PC-3 (cell line): ENCODE measurements around the gene SAMHD1. TPM values are rescaled to one million over a fixed set of nuclear protein-coding genes. Genes with fewer than 3 reads are reported as not detected.

Source experiments
- ATAC-seq: fragments of 200-7000 bp; cut with Tn5 transposase; 2 replicates; pipeline ENCODE4 v1.9.1; 2020; ENCODE audit warnings: mild to moderate bottlenecking, moderate library complexity
- BruUV-seq: library from RNA; stranded (reverse); fragments of 400-500 nt; replicated peaks from 2 replicates; lab custom pipeline; 2021; lab: Mats Ljungman, UMichigan
- CTCF ChIA-PET: fragments of 300-600 bp; sonication (Branson Sonifier 250); formaldehyde crosslinking; loops from one replicate; lab custom pipeline; 2022; ENCODE audit warnings: antibody characterized with exemption; lab: Charles Lee
- POLR2A ChIA-PET: fragments of 300-600 bp; sonication (Branson Sonifier 250); formaldehyde crosslinking; loops from one replicate; lab custom pipeline; 2022; ENCODE audit warnings: antibody characterized with exemption; ENCODE audit not compliant: unreplicated experiment; lab: Charles Lee
- DNase-seq: peaks from one replicate; pipeline ENCODE4 v3.0.0-alpha.2; 2015
- H2AFZ ChIP-seq: fragments of 300-600 bp; sonication (generic); 2 replicates; pipeline ENCODE4 v1.6.0; 2016; ENCODE audit warnings: antibody characterized with exemption, low read length
- H3F3A ChIP-seq: fragments of 300-600 bp; sonication (generic); one replicate; pipeline ENCODE4 v1.6.0; 2017; ENCODE audit warnings: antibody characterized with exemption, low read length, control low read depth, mild to moderate bottlenecking; ENCODE audit not compliant: unreplicated experiment
- H3K27ac ChIP-seq: fragments of 300-600 bp; sonication (generic); 2 replicates; pipeline ENCODE4 v1.5.1; 2016; ENCODE audit warnings: mild to moderate bottlenecking, low read length
- H3K27me3 ChIP-seq: fragments of 300-600 bp; sonication (generic); 2 replicates; pipeline ENCODE4 v1.6.1; 2016; ENCODE audit warnings: low read length, mixed read lengths
- H3K36me3 ChIP-seq: fragments of 300-600 bp; sonication (generic); 2 replicates; pipeline ENCODE4 v1.6.1; 2016; ENCODE audit warnings: low read depth, mixed run types, low read length, mixed read lengths
- H3K4me1 ChIP-seq: fragments of 300-600 bp; sonication (generic); 2 replicates; pipeline ENCODE4 v1.5.1; 2016; ENCODE audit warnings: low read length; ENCODE audit not compliant: insufficient read depth
- H3K4me2 ChIP-seq: fragments of 300-600 bp; sonication (generic); 2 replicates; pipeline ENCODE4 v1.6.0; 2016; ENCODE audit warnings: low read length
- H3K4me3 ChIP-seq: fragments of 300-600 bp; sonication (generic); 2 replicates; pipeline ENCODE4 v1.5.1; 2016; ENCODE audit warnings: mild to moderate bottlenecking, low read length, mixed read lengths
- H3K79me2 ChIP-seq: fragments of 300-600 bp; sonication (generic); 2 replicates; pipeline ENCODE4 v1.6.1; 2017; ENCODE audit warnings: low read length, mixed read lengths
- H3K9ac ChIP-seq: fragments of 300-600 bp; sonication (generic); 2 replicates; pipeline ENCODE4 v1.6.0; 2016; ENCODE audit warnings: mild to moderate bottlenecking, low read length
- H3K9me2 ChIP-seq: fragments of 300-600 bp; sonication (generic); replicated peaks from 2 replicates; pipeline ENCODE4 v1.6.1; 2016; ENCODE audit warnings: mixed run types, low read length, mixed read lengths
- H3K9me3 ChIP-seq: fragments of 300-600 bp; sonication (generic); 2 replicates; pipeline ENCODE4 v1.6.1; 2016; ENCODE audit warnings: low read length, mixed read lengths
- H4K20me1 ChIP-seq: fragments of 300-600 bp; sonication (generic); 2 replicates; pipeline ENCODE4 v1.6.1; 2016; ENCODE audit warnings: low read length, mixed read lengths
- CTCF ChIP-seq: fragments of 300-600 bp; sonication (generic); conservative IDR thresholded peaks from 2 replicates; pipeline ENCODE4 v1.5.1; 2017; ENCODE audit warnings: antibody characterized with exemption, low read depth, mild to moderate bottlenecking, low read length
- EZH2 ChIP-seq: fragments of 300-600 bp; sonication (generic); IDR thresholded peaks from one replicate; pipeline ENCODE4 v1.6.1; 2017; ENCODE audit warnings: antibody characterized with exemption, mild to moderate bottlenecking, low read length; ENCODE audit not compliant: unreplicated experiment
- EZH2phosphoT487 ChIP-seq: fragments of 300-600 bp; sonication (generic); IDR thresholded peaks from 2 replicates; pipeline ENCODE4 v1.6.1; 2018; ENCODE audit warnings: mild to moderate bottlenecking, antibody characterized with exemption, low read length, borderline replicate concordance
- intact Hi-C: fragments of 100-400 bp; cut with micrococcal nuclease; formaldehyde crosslinking; loops from 2 replicates; pipeline ENCODE4 v1.9.0; 2023
- total RNA-seq: library from RNA; depleted of rRNA; stranded (reverse); fragments of >200 nt; gene quantifications from 2 replicates; pipeline ENCODE4 v1.2.3, GENCODE V29; 2014

SAMHD1 gene
- total RNA-seq, 1 experiment from 2014 or later: 24.2 TPM

GRCh38 chr20:36885356-36885755, 66.2 kb downstream of the SAMHD1 start:
- Histone ChIP-seq H3K4me1 (peaks cover 4% of the 10 kb centered on the region; the same call in 1 of the 2 replicates), H3K9ac (no peak overlapping the region), H3K27ac (no peak overlapping the region), H3K36me3 (no peaks in the 10 kb centered on the region), H3K4me3 (no peak overlapping the region), H3K27me3 (no peaks in the 10 kb centered on the region), H3K9me2 (no peaks in the 10 kb centered on the region), H4K20me1 (no peaks in the 10 kb centered on the region), H3K4me2 (no peak overlapping the region), H3F3A (no peaks in the 10 kb centered on the region), H2AFZ (no peak overlapping the region), H3K9me3 (no peaks in the 10 kb centered on the region), H3K79me2 (no peaks in the 10 kb centered on the region)
- DNase-seq (peak; percentile 29), ATAC-seq (0 out of 2 replicates have a peak, but pooled peaks have one; percentile 3)
- peak; percentile 41; the same call in 1 of the 2 replicates for TF ChIP-seq CTCF
- TF ChIP-seq EZH2: no peak
- intact Hi-C loops: loop anchor here (5.0 kb wide), 1 partner anchor 48 kb away; no protein-coding TSS in a partner anchor
- ChIA-PET CTCF (no interaction called here), POLR2A (no interaction called here)
- BruUV-seq: no TSS peak

- H3K79me2 ChIP-seq: no peaks in the 10 kb centered on the region
- H3K9me2 ChIP-seq: no peaks in the 10 kb centered on the region
- no peak for ATAC-seq
- H3K9me3 ChIP-seq: no peaks in the 10 kb centered on the region
- H3K4me2 ChIP-seq: no peak overlapping the region
- ChIA-PET CTCF (no interaction called here), POLR2A (no interaction called here)
- no peak for DNase-seq
- TF ChIP-seq EZH2phosphoT487 (no peak), CTCF (no peak), EZH2 (no peak)
- H3K9ac ChIP-seq: no peak overlapping the region
- H3K4me1 ChIP-seq: peaks cover 4% of the 10 kb centered on the region; the same call in 1 of the 2 replicates
- intact Hi-C loops: no loop called here
- H4K20me1 ChIP-seq: no peaks in the 10 kb centered on the region
- H3K27me3 ChIP-seq: no peaks in the 10 kb centered on the region
- no TSS peak for BruUV-seq
- H3K27ac ChIP-seq: no peak overlapping the region
- no peak overlapping the region for H3K4me3 ChIP-seq
- H2AFZ ChIP-seq: no peak overlapping the region
- H3K36me3 ChIP-seq: no peaks in the 10 kb centered on the region
- no peaks in the 10 kb centered on the region for H3F3A ChIP-seq
Measured at GRCh38 chr20:36883977-36884535, 67.5 kb downstream of the SAMHD1 start.

GRCh38 chr20:36881888-36882287, 69.6 kb downstream of the SAMHD1 start:
- Histone ChIP-seq H3K4me2 (no peak overlapping the region), H3F3A (no peaks in the 10 kb centered on the region), H3K9me3 (no peaks in the 10 kb centered on the region), H3K79me2 (no peaks in the 10 kb centered on the region), H3K36me3 (no peaks in the 10 kb centered on the region), H2AFZ (no peak overlapping the region), H3K4me1 (no peaks in the 10 kb centered on the region), H4K20me1 (no peaks in the 10 kb centered on the region), H3K27ac (no peak overlapping the region), H3K4me3 (no peak overlapping the region), H3K27me3 (no peaks in the 10 kb centered on the region), H3K9me2 (no peaks in the 10 kb centered on the region), H3K9ac (no peak overlapping the region)
- TF ChIP-seq CTCF (no peak), EZH2phosphoT487 (no peak), EZH2 (no peak)
- ChIA-PET CTCF (interaction anchor here (0.5 to 0.6 kb wide), 2 partner anchors 57 to 739 kb away, joined by 3 to 7 read pairs; no protein-coding TSS in a partner anchor), POLR2A (no interaction called here)
- DNase-seq: no peak
- peak; percentile 54 for ATAC-seq
- intact Hi-C loops: no loop called here
- BruUV-seq: no TSS peak
